ENCODE results near the gene FAF1.

The FAF1 gene

DNA sequence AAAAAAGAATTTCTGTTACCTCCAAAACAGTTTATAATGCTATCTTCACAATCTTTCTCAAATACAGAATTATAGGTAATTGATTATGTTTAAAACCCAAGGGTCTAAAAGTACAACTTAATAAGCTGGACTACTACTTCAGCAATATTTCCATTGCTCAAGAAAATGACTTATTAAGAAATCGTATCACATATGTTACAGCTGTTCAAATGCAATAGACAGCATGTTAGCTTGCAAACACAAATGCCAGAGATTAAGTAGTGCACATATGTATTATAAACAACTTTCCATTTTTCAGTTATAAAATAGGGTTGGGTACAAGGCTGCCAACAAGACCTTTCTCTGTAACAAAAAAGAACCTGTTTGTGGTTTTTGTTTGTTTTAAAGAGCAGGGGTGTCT, 325.8 kb downstream of the FAF1 start:
- H3K27me3 ChIP-seq (ENCODE audit: low read depth, low read length), result no peaks in the 10 kb centered on the region
- no peaks in the 10 kb centered on the region for H3K9me3 ChIP-seq (ENCODE audit: insufficient read depth, low read length)
- H4K20me1 ChIP-seq (ENCODE audit: insufficient read depth, low read length), result no peaks in the 10 kb centered on the region
- no peak for TF ChIP-seq EZH2phosphoT487 (IDR thresholded peaks at IDR 0.05; ENCODE audit: low read depth)
- TF ChIP-seq, protein P1, sequence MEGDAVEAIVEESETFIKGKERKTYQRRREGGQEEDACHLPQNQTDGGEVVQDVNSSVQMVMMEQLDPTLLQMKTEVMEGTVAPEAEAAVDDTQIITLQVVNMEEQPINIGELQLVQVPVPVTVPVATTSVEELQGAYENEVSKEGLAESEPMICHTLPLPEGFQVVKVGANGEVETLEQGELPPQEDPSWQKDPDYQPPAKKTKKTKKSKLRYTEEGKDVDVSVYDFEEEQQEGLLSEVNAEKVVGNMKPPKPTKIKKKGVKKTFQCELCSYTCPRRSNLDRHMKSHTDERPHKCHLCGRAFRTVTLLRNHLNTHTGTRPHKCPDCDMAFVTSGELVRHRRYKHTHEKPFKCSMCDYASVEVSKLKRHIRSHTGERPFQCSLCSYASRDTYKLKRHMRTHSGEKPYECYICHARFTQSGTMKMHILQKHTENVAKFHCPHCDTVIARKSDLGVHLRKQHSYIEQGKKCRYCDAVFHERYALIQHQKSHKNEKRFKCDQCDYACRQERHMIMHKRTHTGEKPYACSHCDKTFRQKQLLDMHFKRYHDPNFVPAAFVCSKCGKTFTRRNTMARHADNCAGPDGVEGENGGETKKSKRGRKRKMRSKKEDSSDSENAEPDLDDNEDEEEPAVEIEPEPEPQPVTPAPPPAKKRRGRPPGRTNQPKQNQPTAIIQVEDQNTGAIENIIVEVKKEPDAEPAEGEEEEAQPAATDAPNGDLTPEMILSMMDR (IDR thresholded peaks at IDR 0.05; ENCODE audit: low read depth, low read length), result no peak
- no peaks in the 10 kb centered on the region for H3K4me1 ChIP-seq (ENCODE audit: low read length)
- no peak overlapping the region for H3K9ac ChIP-seq (ENCODE audit: low read length)
- H2AFZ ChIP-seq (ENCODE audit: low read depth, low read length), result no peak overlapping the region
- H3K79me2 ChIP-seq (ENCODE audit: low read length), result no peaks in the 10 kb centered on the region
- no peaks in the 10 kb centered on the region for H3K36me3 ChIP-seq (replicated peaks; ENCODE audit: low read depth, low read length)
- no peak overlapping the region for H3K4me3 ChIP-seq (ENCODE audit: low read length)
- no peak overlapping the region for H3K27ac ChIP-seq (ENCODE audit: low read length)
- no peak overlapping the region for H3K4me2 ChIP-seq (ENCODE audit: low read length)

DNA sequence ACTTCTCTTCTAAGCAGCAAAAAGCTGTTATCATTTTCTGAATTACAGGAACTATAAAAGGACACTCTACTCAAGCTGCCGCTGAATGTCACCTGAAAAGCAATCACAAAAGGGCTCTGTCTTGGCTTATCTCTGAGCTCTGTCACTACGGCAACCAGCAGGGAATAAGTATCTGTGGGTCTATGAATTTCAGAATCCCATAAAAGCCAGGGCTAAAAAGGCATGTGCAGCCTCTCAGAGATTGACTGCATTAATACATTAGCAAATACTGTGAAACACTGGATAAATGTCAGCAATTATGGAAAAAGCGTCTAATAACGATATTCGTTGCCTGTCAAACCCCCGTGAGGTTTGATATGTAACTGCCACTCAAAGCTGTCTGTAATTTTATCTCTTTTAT, 326.6 kb downstream of the FAF1 start:
- Histone ChIP-seq H3K4me2 (ENCODE audit: low read length) (no peak overlapping the region), H2AFZ (ENCODE audit: low read depth, low read length) (no peak overlapping the region), H3K27ac (ENCODE audit: low read length) (no peak overlapping the region), H3K79me2 (ENCODE audit: low read length) (no peaks in the 10 kb centered on the region), H3K9ac (ENCODE audit: low read length) (no peak overlapping the region), H4K20me1 (ENCODE audit: insufficient read depth, low read length) (no peaks in the 10 kb centered on the region), H3K36me3 (replicated peaks; ENCODE audit: low read depth, low read length) (no peaks in the 10 kb centered on the region), H3K27me3 (ENCODE audit: low read depth, low read length) (no peaks in the 10 kb centered on the region), H3K4me3 (ENCODE audit: low read length) (no peak overlapping the region), H3K4me1 (ENCODE audit: low read length) (no peaks in the 10 kb centered on the region), H3K9me3 (ENCODE audit: insufficient read depth, low read length) (no peaks in the 10 kb centered on the region)
- TF ChIP-seq, protein P1 (IDR thresholded peaks at IDR 0.05; ENCODE audit: low read depth, low read length), result no peak
- no peak for TF ChIP-seq EZH2phosphoT487 (IDR thresholded peaks at IDR 0.05; ENCODE audit: low read depth)

DNA sequence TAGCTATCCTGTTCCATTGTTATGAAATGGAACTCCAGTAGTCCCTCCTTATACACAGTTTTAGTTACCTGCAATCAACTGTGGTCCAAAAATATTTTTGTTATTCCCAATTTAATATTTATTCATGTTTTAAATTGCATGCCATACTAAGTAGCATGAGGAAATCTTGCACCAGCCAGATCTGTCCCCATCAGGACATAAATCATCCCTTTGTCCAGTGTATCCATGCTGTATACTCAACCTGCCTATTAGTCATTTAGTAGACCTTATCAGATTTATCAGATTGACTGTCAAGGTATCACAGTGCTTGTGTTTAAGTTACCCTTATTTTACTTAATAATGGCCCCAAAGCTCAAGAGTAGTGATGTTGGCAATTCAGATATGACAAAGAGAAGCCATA, 328.9 kb downstream of the FAF1 start:
- Histone ChIP-seq H3K4me1 (ENCODE audit: low read length) (no peaks in the 10 kb centered on the region), H3K27me3 (ENCODE audit: low read depth, low read length) (no peaks in the 10 kb centered on the region), H3K4me2 (ENCODE audit: low read length) (no peak overlapping the region), H2AFZ (ENCODE audit: low read depth, low read length) (no peak overlapping the region), H3K4me3 (ENCODE audit: low read length) (no peak overlapping the region), H3K9ac (ENCODE audit: low read length) (no peak overlapping the region), H3K36me3 (replicated peaks; ENCODE audit: low read depth, low read length) (no peaks in the 10 kb centered on the region), H4K20me1 (ENCODE audit: insufficient read depth, low read length) (no peaks in the 10 kb centered on the region), H3K9me3 (ENCODE audit: insufficient read depth, low read length) (no peaks in the 10 kb centered on the region), H3K27ac (ENCODE audit: low read length) (no peak overlapping the region), H3K79me2 (ENCODE audit: low read length) (no peaks in the 10 kb centered on the region)
- TF ChIP-seq, protein P1 (IDR thresholded peaks at IDR 0.05; ENCODE audit: low read depth, low read length), result no peak
- no peak for TF ChIP-seq EZH2phosphoT487 (IDR thresholded peaks at IDR 0.05; ENCODE audit: low read depth)

DNA sequence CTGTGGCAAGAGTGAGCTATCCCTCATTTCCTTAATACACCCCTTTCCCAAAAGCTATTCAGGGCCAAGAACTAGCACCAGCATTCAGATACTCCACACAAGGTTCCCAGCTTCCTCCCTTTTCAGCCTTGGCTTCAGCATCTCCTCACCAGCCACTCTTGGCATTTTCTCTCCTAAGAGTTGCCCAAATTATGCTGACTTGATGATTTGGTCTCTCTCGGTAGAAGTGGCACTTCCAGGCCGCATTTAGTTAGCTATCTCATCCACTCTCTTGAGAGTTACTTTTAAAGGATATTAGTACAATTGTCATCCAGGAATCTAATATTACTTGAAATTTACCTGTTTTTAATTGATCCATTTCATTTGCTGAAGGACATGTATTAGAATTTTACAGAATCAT, 337.8 kb downstream of the FAF1 start:
- H3K4me1 ChIP-seq (ENCODE audit: low read length), result no peaks in the 10 kb centered on the region
- H3K9me3 ChIP-seq (ENCODE audit: insufficient read depth, low read length), result no peaks in the 10 kb centered on the region
- no peaks in the 10 kb centered on the region for H3K27me3 ChIP-seq (ENCODE audit: low read depth, low read length)
- H3K79me2 ChIP-seq (ENCODE audit: low read length), result no peaks in the 10 kb centered on the region
- no peak overlapping the region for H2AFZ ChIP-seq (ENCODE audit: low read depth, low read length)
- H3K4me2 ChIP-seq (ENCODE audit: low read length), result no peak overlapping the region
- H4K20me1 ChIP-seq (ENCODE audit: insufficient read depth, low read length), result no peaks in the 10 kb centered on the region
- TF ChIP-seq EZH2phosphoT487 (IDR thresholded peaks at IDR 0.05; ENCODE audit: low read depth), result no peak
- TF ChIP-seq, protein P1 (IDR thresholded peaks at IDR 0.05; ENCODE audit: low read depth, low read length), result no peak
- H3K4me3 ChIP-seq (ENCODE audit: low read length), result no peak overlapping the region
- no peak overlapping the region for H3K9ac ChIP-seq (ENCODE audit: low read length)
- H3K27ac ChIP-seq (ENCODE audit: low read length), result no peak overlapping the region
- no peaks in the 10 kb centered on the region for H3K36me3 ChIP-seq (replicated peaks; ENCODE audit: low read depth, low read length)

All from OCI-LY3 (cell line).